ENCODE measurements around the gene C5orf63. TPM values are rescaled to one million over a fixed set of nuclear protein-coding genes. Genes with fewer than 3 reads are reported as not detected.

C5orf63 gene
- total RNA-seq, 1 donor from 2014 or later, result 11.8 TPM

GRCh38 chr5:127076315-127077129 lies 3.2 kb upstream of the C5orf63 start:
- DNase-seq, result no peak
- H3K36me3 Mint-ChIP-seq (ENCODE audit: unreplicated experiment), result no peaks in the 10 kb centered on the region
- H3K27me3 Mint-ChIP-seq (ENCODE audit: unreplicated experiment), result peaks cover 6% of the 10 kb centered on the region
- peaks cover 3% of the 10 kb centered on the region for H3K9me3 Mint-ChIP-seq (ENCODE audit: unreplicated experiment)
- no peak overlapping the region for H3K27ac Mint-ChIP-seq (ENCODE audit: unreplicated experiment)
- H3K4me1 Mint-ChIP-seq (ENCODE audit: low read depth, unreplicated experiment), result peaks cover 8% of the 10 kb centered on the region
- H3K4me3 Mint-ChIP-seq (ENCODE audit: unreplicated experiment), result no peak overlapping the region
- TF ChIP-seq CTCF (IDR thresholded peaks at IDR 0.05; ENCODE audit: partially characterized antibody, unreplicated experiment), result no peak

- H3K4me3 Mint-ChIP-seq (ENCODE audit: unreplicated experiment), result no peak overlapping the region
- DNase-seq, result no peak
- H3K9me3 Mint-ChIP-seq (ENCODE audit: unreplicated experiment), result peaks cover 3% of the 10 kb centered on the region
- no peaks in the 10 kb centered on the region for H3K4me1 Mint-ChIP-seq (ENCODE audit: low read depth, unreplicated experiment)
- H3K27ac Mint-ChIP-seq (ENCODE audit: unreplicated experiment), result no peak overlapping the region
- TF ChIP-seq CTCF (IDR thresholded peaks at IDR 0.05; ENCODE audit: partially characterized antibody, unreplicated experiment), result no peak
- no peaks in the 10 kb centered on the region for H3K36me3 Mint-ChIP-seq (ENCODE audit: unreplicated experiment)
- H3K27me3 Mint-ChIP-seq (ENCODE audit: unreplicated experiment), result peaks cover 3% of the 10 kb centered on the region
Observed at GRCh38 chr5:127074466-127074865, 1.2 kb upstream of the C5orf63 start.

GRCh38 chr5:127070243-127070642 lies 3.1 kb downstream of the C5orf63 start:
- Mint-ChIP-seq H3K9me3 (ENCODE audit: unreplicated experiment) (peaks cover 3% of the 10 kb centered on the region), H3K36me3 (ENCODE audit: unreplicated experiment) (no peaks in the 10 kb centered on the region), H3K4me1 (ENCODE audit: low read depth, unreplicated experiment) (peaks cover 2% of the 10 kb centered on the region), H3K27ac (ENCODE audit: unreplicated experiment) (no peak overlapping the region), H3K4me3 (ENCODE audit: unreplicated experiment) (no peak overlapping the region), H3K27me3 (ENCODE audit: unreplicated experiment) (no peaks in the 10 kb centered on the region)
- no peak for DNase-seq
- no peak for TF ChIP-seq CTCF (IDR thresholded peaks at IDR 0.05; ENCODE audit: partially characterized antibody, unreplicated experiment)

- no peak overlapping the region for H3K4me3 Mint-ChIP-seq (ENCODE audit: unreplicated experiment)
- no peaks in the 10 kb centered on the region for H3K27me3 Mint-ChIP-seq (ENCODE audit: unreplicated experiment)
- no peak overlapping the region for H3K27ac Mint-ChIP-seq (ENCODE audit: unreplicated experiment)
- no peaks in the 10 kb centered on the region for H3K36me3 Mint-ChIP-seq (ENCODE audit: unreplicated experiment)
- DNase-seq, result no peak
- H3K4me1 Mint-ChIP-seq (ENCODE audit: low read depth, unreplicated experiment), result peaks cover 2% of the 10 kb centered on the region
- peaks cover 3% of the 10 kb centered on the region for H3K9me3 Mint-ChIP-seq (ENCODE audit: unreplicated experiment)
- no peak for TF ChIP-seq CTCF (IDR thresholded peaks at IDR 0.05; ENCODE audit: partially characterized antibody, unreplicated experiment)
Observed at GRCh38 chr5:127068493-127069214, 4.6 kb downstream of the C5orf63 start.

DNA sequence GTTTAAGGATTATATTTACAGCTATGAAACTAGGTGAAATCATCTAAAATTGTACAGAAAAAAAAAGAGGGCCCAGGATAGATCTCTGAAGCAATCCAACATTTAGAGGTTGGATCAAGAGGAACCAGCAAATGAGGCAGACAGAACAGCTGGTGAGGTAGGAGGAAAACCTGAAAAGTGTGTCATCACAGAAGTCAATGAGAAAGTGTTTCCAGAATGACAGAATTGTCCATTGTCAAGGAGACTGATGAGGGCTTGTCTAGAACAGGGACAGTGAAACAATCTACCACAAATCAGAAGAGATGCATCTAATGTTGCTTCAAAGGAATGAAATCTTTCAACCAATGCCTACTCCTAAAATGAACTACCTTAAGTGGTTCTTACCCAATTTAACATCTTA lies 6.6 kb downstream of the C5orf63 start:
- TF ChIP-seq CTCF (IDR thresholded peaks at IDR 0.05; ENCODE audit: partially characterized antibody, unreplicated experiment), result no peak
- Mint-ChIP-seq H3K4me3 (ENCODE audit: unreplicated experiment) (no peak overlapping the region), H3K27ac (ENCODE audit: unreplicated experiment) (no peak overlapping the region), H3K36me3 (ENCODE audit: unreplicated experiment) (no peaks in the 10 kb centered on the region), H3K27me3 (ENCODE audit: unreplicated experiment) (no peaks in the 10 kb centered on the region), H3K4me1 (ENCODE audit: low read depth, unreplicated experiment) (peaks cover 2% of the 10 kb centered on the region), H3K9me3 (ENCODE audit: unreplicated experiment) (no peaks in the 10 kb centered on the region)
- DNase-seq, result no peak
